HUDEP-2 (cell line): ENCODE measurements around the gene SULT1C4.
"Not testable (repeated sequence)": the region's sequence is repeated elsewhere in the genome, so short reads cannot be mapped to it uniquely, and the experiment has no call there.

Experiments
- DNase-seq, 76 experiments: peaks; one replicate each; lab custom pipeline; 2025; ENCODE audit not compliant: unreplicated experiment in 76 of 76; lab: John Stamatoyannopoulos, UW

The SULT1C4 gene

DNA sequence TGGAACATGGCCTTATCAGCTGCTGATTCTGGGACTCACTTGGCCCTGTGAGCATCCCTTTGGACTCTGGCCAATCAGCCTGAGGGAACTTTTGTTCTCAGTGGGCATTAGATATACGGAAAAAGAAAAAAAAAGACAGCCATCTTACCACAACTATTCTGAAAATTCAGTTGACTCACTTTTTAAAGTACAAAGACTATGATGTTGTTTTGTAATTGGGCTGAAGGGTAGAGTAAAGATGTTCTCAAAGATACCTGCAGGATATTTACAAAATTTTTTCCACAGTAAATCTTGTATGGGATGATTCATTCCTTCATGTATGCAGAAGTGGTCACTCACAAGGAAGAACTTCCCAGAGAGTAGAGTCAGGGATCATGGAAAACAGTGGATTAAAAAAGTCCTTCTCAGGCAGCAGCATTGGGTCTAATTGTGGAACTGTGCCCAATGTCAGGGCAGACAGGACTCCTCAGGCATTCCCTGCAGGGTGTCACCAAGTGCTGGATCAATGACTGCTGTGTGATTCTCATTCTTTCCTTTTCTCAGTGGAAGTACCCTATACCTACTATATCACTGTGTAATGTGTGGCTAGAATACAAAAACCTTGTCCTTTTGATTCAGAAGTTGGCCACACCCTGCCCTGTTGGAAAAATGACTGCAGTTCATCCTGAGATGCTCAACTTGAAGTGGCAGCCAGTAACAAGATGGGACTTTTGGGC, 35.4 kb downstream of the SULT1C4 start:
- DNase-seq, result peak in 6 of 76 experiments; percentile 4 to 46 (median 18)

- DNase-seq, result no peak
These were observed 35.9 kb downstream of the SULT1C4 start for GRCh38 chr2:108413711-108414095.

- no peak for DNase-seq
These were observed 36.6 kb downstream of the SULT1C4 start for GRCh38 chr2:108414256-108414876.

DNA sequence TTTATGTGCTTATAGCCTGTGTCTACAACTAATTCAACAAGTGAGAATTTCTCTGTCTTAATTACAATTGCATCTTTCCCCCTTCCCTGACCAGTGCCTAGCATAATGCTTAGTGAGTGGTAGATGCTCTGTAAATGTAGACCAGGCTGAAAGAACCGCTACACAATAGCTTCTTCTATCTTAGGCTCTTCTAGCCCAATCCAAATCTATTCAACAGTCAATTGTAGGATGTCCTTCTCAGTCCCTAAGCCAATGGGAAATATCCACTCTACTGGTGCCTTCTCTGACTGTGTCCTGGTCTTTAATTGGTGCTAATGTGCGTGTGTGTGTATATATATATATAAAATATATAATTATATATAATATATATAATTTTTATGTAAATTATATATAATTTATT, 37.2 kb downstream of the SULT1C4 start:
- no peak for DNase-seq

- peak in 11 of 76 experiments; percentile 1 to 26 (median 9) for DNase-seq
These were observed 39.5 kb downstream of the SULT1C4 start for GRCh38 chr2:108417254-108417653.

GRCh38 chr2:108418416-108418815, 40.7 kb downstream of the SULT1C4 start:
- DNase-seq, result no peak

GRCh38 chr2:108423067-108423466, 45.3 kb downstream of the SULT1C4 start:
- no peak for DNase-seq

GRCh38 chr2:108423502-108424251, 45.9 kb downstream of the SULT1C4 start:
- no peak for DNase-seq

DNA sequence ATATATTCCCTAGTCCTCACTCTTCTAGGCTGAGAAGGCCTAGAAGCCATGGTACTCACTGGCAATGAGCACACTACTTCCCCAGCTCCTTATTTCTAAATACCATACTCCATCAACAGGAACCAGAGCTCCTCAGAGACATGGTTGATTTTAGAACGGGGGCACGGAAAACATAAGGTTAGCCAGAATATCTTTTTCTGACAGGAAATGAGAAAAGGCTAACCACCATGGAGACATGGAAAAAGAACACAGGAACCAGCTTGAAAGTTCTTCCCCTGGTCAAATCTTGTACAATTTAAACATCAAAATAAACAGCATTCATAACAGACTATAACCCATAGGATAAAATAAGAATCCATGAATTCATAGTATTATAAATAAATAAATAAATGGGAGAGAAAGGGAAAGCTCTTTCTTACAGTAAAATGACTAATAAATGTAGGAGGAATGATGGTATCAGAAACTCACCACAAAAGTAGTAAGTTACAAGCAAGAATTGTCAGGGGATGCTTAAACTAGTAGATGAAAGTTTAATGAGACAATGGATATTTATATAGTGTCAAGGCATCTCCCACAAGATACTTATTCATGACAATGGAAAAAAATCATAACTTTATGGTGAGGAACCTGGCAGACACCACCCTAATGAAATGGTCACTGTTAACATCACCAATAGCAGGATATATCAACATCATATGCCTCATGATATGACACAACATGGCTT, 50.7 kb downstream of the SULT1C4 start:
- no peak for DNase-seq

DNA sequence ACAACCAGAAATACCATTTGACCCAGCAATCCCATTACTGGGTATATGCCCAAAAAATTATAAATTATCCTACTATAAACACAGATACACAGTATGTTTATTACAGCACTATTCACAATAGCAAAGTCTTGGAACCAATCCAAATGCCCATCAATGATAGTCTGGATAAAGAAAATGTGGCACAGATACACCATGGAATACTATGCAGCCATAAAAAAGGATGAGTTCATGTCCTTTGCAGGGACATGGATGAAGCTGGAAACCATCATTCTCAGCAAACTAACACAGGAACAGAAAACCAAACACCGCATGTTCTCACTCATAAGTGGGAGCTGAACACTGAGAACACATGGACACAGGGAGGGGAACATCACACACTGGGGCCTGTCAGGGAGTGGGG, 57.8 kb downstream of the SULT1C4 start:
- DNase-seq, result not testable (repeated sequence)

DNA sequence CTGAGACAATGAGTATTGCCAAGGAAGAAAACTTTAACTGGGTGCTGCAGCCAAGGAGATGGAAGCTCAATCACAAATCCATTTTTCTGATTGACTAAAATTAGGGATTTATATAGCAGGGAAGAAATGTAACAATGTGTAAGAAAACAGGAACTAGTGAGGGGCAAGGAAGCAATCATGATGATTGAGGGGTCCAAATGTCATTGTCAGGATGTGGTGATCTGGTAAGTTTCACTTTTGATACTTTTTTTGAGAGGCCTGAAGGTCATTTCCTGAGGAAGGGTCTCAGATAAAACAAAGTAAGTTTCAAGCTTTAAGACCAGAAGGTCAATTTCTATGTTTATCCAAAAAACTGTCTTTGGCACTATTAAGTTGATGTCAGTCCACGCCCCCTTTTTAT, 59.2 kb downstream of the SULT1C4 start:
- no peak for DNase-seq
